K562 (cell line): Measurements from ENCODE around the gene PBXIP1. TPM values are rescaled to one million over a fixed set of nuclear protein-coding genes. Genes with fewer than 3 reads are reported as not detected.

Source experiments
- ATAC-seq: fragments of 200-7000 bp; cut with Tn5 transposase; 3 replicates; pipeline ENCODE4 v1.9.1; 2020; ENCODE audit warnings: moderate library complexity
- BruUV-seq: library from RNA; stranded (reverse); fragments of 400-500 nt; replicated peaks from 2 replicates; lab custom pipeline; 2021; lab: Mats Ljungman, UMichigan
- CTCF ChIA-PET: fragments of 300-600 bp; formaldehyde crosslinking; extraction: SDS; loops from one replicate; lab custom pipeline; 2021; ENCODE audit warnings: low intra/inter-chr PET ratio; lab: Yijun Ruan, JAX
- POLR2A ChIA-PET: fragments of 300-600, 350-650 bp; sonication (Branson Sonifier 250); formaldehyde crosslinking; extraction: SDS; loops from one replicate; lab custom pipeline; 2021; ENCODE audit warnings: antibody characterized with exemption, inconsistent platforms; lab: Yijun Ruan, JAX
- DNase-seq, 4 experiments: peaks; one replicate each; pipeline versions ENCODE4 v3.0.0 to v3.0.0-alpha.2; 2011 to 2018; ENCODE audit warnings: low spot score in 3 of 4, mixed read lengths in 3 of 4; ENCODE audit errors: extremely low read depth in 1 of 4
- FAIRE-seq: peaks from 2 replicates; lab custom pipeline; 2011; peaks lifted over from hg19 to GRCh38; lab: Jason Lieb, UNC
- H2AFZ ChIP-seq: 2 replicates; pipeline ENCODE4 v1.6.0; 2011; ENCODE audit warnings: low read depth, low read length, control low read depth, inconsistent platforms
- H3K27ac ChIP-seq: fragments of 200-600 bp; 3 replicates; pipeline ENCODE4 v1.8.0; 2011; ENCODE audit warnings: low read depth, mild to moderate bottlenecking, control low read depth, inconsistent platforms, low read length, moderate library complexity, mixed read lengths; ENCODE audit errors: extremely low read depth
- H3K27me3 ChIP-seq, 2 experiments: fragments of 300-600 bp in 1 of 2; 2 replicates in 1 of 2; 3 replicates in 1 of 2; pipeline versions ENCODE4 v1.6.0 to v1.8.0; 2011; ENCODE audit warnings: inconsistent platforms in 2 of 2, low read length in 2 of 2, mild to moderate bottlenecking in 1 of 2, mixed read lengths in 1 of 2, moderate library complexity in 1 of 2; ENCODE audit not compliant: control insufficient read depth in 2 of 2, insufficient read depth in 2 of 2
- H3K36me3 ChIP-seq: fragments of 300-600 bp; 3 replicates; pipeline ENCODE4 v1.8.0; 2011; ENCODE audit warnings: mild to moderate bottlenecking, low read length, inconsistent platforms; ENCODE audit not compliant: control insufficient read depth, insufficient read depth
- H3K4me1 ChIP-seq, 2 experiments: fragments of 200-600 bp in 1 of 2; replicated peaks in 1 of 2; 2 replicates in 1 of 2; 3 replicates in 1 of 2; pipeline versions ENCODE4 v1.5.1 to v1.8.0; 2011; ENCODE audit warnings: inconsistent platforms in 2 of 2, low read length in 2 of 2, mild to moderate bottlenecking in 1 of 2, mixed read lengths in 1 of 2, moderate library complexity in 1 of 2; ENCODE audit not compliant: control insufficient read depth in 2 of 2, insufficient read depth in 2 of 2
- H3K4me2 ChIP-seq: 2 replicates; pipeline ENCODE4 v1.6.1; 2011; ENCODE audit warnings: low read length, control low read depth, inconsistent platforms, mixed read lengths; ENCODE audit not compliant: insufficient read depth
- H3K4me3 ChIP-seq: fragments of 200-600 bp; sonication (generic), shearing (Covaris generic); 2 replicates; pipeline ENCODE4 v1.5.1; 2016; ENCODE audit warnings: control low read depth, inconsistent platforms
- H3K79me2 ChIP-seq: fragments of 200-600 bp; 3 replicates; pipeline ENCODE4 v1.8.0; 2011; ENCODE audit warnings: low read length, inconsistent platforms; ENCODE audit not compliant: control insufficient read depth, insufficient read depth
- H3K9ac ChIP-seq, 2 experiments: 2 replicates each; pipeline versions ENCODE4 v1.6.0 to v1.6.1; 2011; ENCODE audit warnings: low read depth in 2 of 2, low read length in 2 of 2, control low read depth in 1 of 2, inconsistent platforms in 1 of 2, mild to moderate bottlenecking in 1 of 2, mixed read lengths in 1 of 2; ENCODE audit not compliant: insufficient read depth in 1 of 2
- H3K9me1 ChIP-seq: one replicate; pipeline ENCODE4 v1.6.0; 2011; ENCODE audit warnings: inconsistent platforms, mild to moderate bottlenecking, low read length, moderate library complexity; ENCODE audit not compliant: control insufficient read depth, insufficient read depth
- H3K9me3 ChIP-seq: replicated peaks from 2 replicates; pipeline ENCODE4 v1.5.1; 2011; ENCODE audit warnings: low read depth, low read length, inconsistent platforms; ENCODE audit not compliant: control insufficient read depth, insufficient read depth
- H4K20me1 ChIP-seq: replicated peaks from 2 replicates; pipeline ENCODE4 v1.6.1; 2011; ENCODE audit warnings: low read length, inconsistent platforms, mixed read lengths; ENCODE audit not compliant: control insufficient read depth, insufficient read depth
- POLR2G ChIP-seq: fragments of 200-400 bp; formaldehyde crosslinking; IDR thresholded peaks from 2 replicates; pipeline ENCODE4 v1.6.1; 2017; ENCODE audit warnings: low read depth, mild to moderate bottlenecking, antibody characterized with exemption, low read length, moderate library complexity
- RAD51 ChIP-seq: fragments of 450-650 bp; IDR thresholded peaks from 2 replicates; pipeline ENCODE4 v1.7.1; 2016; ENCODE audit warnings: low read depth, mild to moderate bottlenecking, borderline replicate concordance
- WGBS: fragments of 100-300 bp; shearing (Covaris generic); methylation state at CpG from one replicate; pipeline ENCODE4 v1.1.6; 2016; ENCODE audit warnings: low coverage, mixed read lengths; ENCODE audit not compliant: insufficient coverage; ENCODE audit errors: missing lambda C conversion rate; 5-methylcytosine and 5-hydroxymethylcytosine counted together
- in situ Hi-C: fragments of 300-500 bp; cut with MboI; formaldehyde crosslinking; loops from 4 replicates; pipeline ENCODE4 v1.15.0; 2018; ENCODE audit warnings: inconsistent platforms, mixed read lengths
- intact Hi-C: fragments of 100-400 bp; cut with micrococcal nuclease; formaldehyde crosslinking; loops from 2 replicates; pipeline ENCODE4 v1.14.2; 2022
- polyA plus RNA-seq, 8 experiments: library from polyadenylated mRNA; depleted of rRNA in 4 of 8; stranded (reverse) in 5 of 8; unstranded in 3 of 8; fragments of >200 nt; fragmentation: Nextera tagmentation in 2 of 8; fragmentation: Illumina TruSeq in 1 of 8; extraction: Ambion mirVana in 2 of 8; extraction: Trizol in 1 of 8; gene quantifications; 2 replicates each; pipeline versions ENCODE4 v1.2.1 to v1.2.3, GENCODE V29; 2011 to 2014; ENCODE audit warnings: inconsistent platforms in 1 of 8, missing spikeins in 1 of 8
- total RNA-seq, 7 experiments: library from RNA; depleted of rRNA in 6 of 7; stranded (reverse); fragments of >200 nt in 6 of 7; fragmentation: Illumina TruSeq in 2 of 7; extraction: Trizol in 2 of 7; gene quantifications; 2 replicates each; pipeline versions ENCODE4 v1.2.1 to v1.2.3, GENCODE V29; 2011 to 2021; ENCODE audit warnings: low replicate concordance in 1 of 7
- TF ChIP-seq, protein P1 (sequence below), 2 experiments: IDR thresholded peaks; 2 replicates each; pipeline ENCODE4 v1.6.1; 2011; ENCODE audit warnings: borderline replicate concordance in 1 of 2, control low read depth in 1 of 2, low read depth in 1 of 2, low read length in 1 of 2, mild to moderate bottlenecking in 1 of 2, mixed read lengths in 1 of 2, moderate library complexity in 1 of 2; ENCODE audit not compliant: insufficient read depth in 1 of 2, insufficient read length in 1 of 2, poor library complexity in 1 of 2, severe bottlenecking in 1 of 2; ENCODE audit errors: extremely low read depth in 1 of 2
- TF ChIP-seq, protein P2 (sequence below): fragments of 450-650 bp; formaldehyde crosslinking; IDR thresholded peaks from 2 replicates; pipeline ENCODE4 v1.4.0; 2022; ENCODE audit warnings: missing genetic modification characterization

The PBXIP1 gene
- total and polyA plus RNA-seq, 9 of the 15 experiments (the other 6 are each of a cell fraction or from before 2014, with no cell fraction given): 0.13 to 8.3 (median 5.8) TPM

DNA sequence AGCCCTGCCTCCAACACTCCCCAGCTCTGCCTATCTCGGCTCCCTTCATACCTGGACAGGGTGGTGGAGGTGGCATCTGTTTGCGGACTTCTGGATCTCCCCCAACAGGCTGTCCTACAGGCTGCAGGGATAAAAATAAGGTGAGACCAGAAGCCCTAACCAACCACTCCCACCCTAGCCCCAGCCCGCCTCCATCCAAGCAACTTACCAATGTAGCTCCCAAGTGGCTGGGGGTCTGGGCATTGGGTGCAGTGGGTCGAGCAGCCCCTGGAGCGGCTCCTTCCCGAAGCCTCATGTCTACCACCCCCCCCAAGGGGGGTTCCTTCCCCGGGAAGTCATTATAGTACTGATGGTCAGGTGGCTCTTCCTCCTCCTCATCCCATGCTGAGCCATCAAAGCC lies 10.2 kb upstream of the PBXIP1 start:
- no peak for FAIRE-seq
- TF ChIP-seq POLR2G: 0 out of 2 replicates have a peak, but pooled peaks have one; percentile 6
- TF ChIP-seq, protein P1, sequence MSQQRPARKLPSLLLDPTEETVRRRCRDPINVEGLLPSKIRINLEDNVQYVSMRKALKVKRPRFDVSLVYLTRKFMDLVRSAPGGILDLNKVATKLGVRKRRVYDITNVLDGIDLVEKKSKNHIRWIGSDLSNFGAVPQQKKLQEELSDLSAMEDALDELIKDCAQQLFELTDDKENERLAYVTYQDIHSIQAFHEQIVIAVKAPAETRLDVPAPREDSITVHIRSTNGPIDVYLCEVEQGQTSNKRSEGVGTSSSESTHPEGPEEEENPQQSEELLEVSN (IDR thresholded peaks at IDR 0.05; ENCODE audit: borderline replicate concordance in 1 of 2, extremely low read depth in 1 of 2, insufficient read depth in 1 of 2, insufficient read length in 1 of 2, low read depth in 1 of 2, low read length in 1 of 2, poor library complexity in 1 of 2, severe bottlenecking in 1 of 2): no peak
- TF ChIP-seq, protein P2, sequence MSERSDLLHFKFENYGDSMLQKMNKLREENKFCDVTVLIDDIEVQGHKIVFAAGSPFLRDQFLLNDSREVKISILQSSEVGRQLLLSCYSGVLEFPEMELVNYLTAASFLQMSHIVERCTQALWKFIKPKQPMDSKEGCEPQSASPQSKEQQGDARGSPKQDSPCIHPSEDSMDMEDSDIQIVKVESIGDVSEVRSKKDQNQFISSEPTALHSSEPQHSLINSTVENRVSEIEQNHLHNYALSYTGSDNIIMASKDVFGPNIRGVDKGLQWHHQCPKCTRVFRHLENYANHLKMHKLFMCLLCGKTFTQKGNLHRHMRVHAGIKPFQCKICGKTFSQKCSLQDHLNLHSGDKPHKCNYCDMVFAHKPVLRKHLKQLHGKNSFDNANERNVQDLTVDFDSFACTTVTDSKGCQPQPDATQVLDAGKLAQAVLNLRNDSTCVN (CRISPR knock-in tag): no peak
- no peak for TF ChIP-seq RAD51
- TF ChIP-seq, all 486 proteins: peak for 1
- Histone ChIP-seq H3K36me3 (peaks cover 71% of the 10 kb centered on the region), H3K4me3 (no peak overlapping the region), H2AFZ (no peak overlapping the region), H3K79me2 (peaks cover 37% of the 10 kb centered on the region), H3K9ac (no peak overlapping the region), H3K9me1 (no peaks in the 10 kb centered on the region), H3K4me1 (peaks cover 35 to 55% of the 10 kb centered on the region in 2 experiments), H3K27me3 (no peaks in the 10 kb centered on the region), H3K27ac (no peak overlapping the region), H3K9me3 (no peaks in the 10 kb centered on the region), H3K4me2 (no peak overlapping the region), H4K20me1 (no peaks in the 10 kb centered on the region)
- CTCF ChIA-PET: no interaction called here
- in situ Hi-C loops: no loop called here
- DNase-seq: no peak
- POLR2A ChIA-PET: interaction anchor here (0.7 to 7.0 kb wide), 5 partner anchors 8 to 33 kb away, joined by 3 to 80 read pairs (median 5); partner anchors contain the start of genes CKS1B, FLAD1 and SHC1
- no TSS peak for BruUV-seq
- 89% methylated on average over 5 of the region's 7 CpGs for WGBS
- intact Hi-C loops: no loop called here
- no peak for ATAC-seq
